Fibroblast of skin of back (primary cell): ENCODE results near the gene ANXA8L1. TPM values are rescaled to one million over a fixed set of nuclear protein-coding genes. Genes with fewer than 3 reads are reported as not detected.
"Not testable (repeated sequence)": the region's sequence is repeated elsewhere in the genome, so short reads cannot be mapped to it uniquely, and the experiment has no call there.

ENCODE experiments used
- DNase-seq: peaks from one replicate; pipeline ENCODE4 v3.0.0-alpha.2; 2013
- polyA plus RNA-seq, 2 experiments: library from polyadenylated mRNA; unstranded; fragments of 120-200 nt; gene quantifications; one replicate each; pipeline ENCODE4 v1.2.1, GENCODE V29; 2013; ENCODE audit not compliant: insufficient read length in 2 of 2

ANXA8L1 gene
- polyA plus RNA-seq (2013, experiment 1 of 2; ENCODE audit: insufficient read length), result not detected
- polyA plus RNA-seq (2013, experiment 2 of 2; ENCODE audit: insufficient read length), result 0.19 TPM

GRCh38 chr10:46375406-46375805 is at the start of gene ANXA8L1:
Gene ANXA8L1, plus strand, starts transcription at chr10:46375776. Its CDS starts 76 bp downstream, at chr10:46375852.
- not testable (repeated sequence) for DNase-seq

GRCh38 chr10:46326066-46326465 is 49.5 kb upstream of the ANXA8L1 start:
- no peak for DNase-seq

- DNase-seq, result no peak
Observed at GRCh38 chr10:46326971-46327370, 48.6 kb upstream of the ANXA8L1 start.

- no peak for DNase-seq
Observed at GRCh38 chr10:46327685-46328084, 47.9 kb upstream of the ANXA8L1 start.

GRCh38 chr10:46328853-46329689 is 46.5 kb upstream of the ANXA8L1 start:
- no peak for DNase-seq

GRCh38 chr10:46329690-46330016 is 45.9 kb upstream of the ANXA8L1 start:
- DNase-seq, result no peak

- no peak for DNase-seq
Observed at GRCh38 chr10:46330894-46331293, 44.7 kb upstream of the ANXA8L1 start.

GRCh38 chr10:46365484-46365883 is 10.1 kb upstream of the ANXA8L1 start:
- peak; percentile 3 for DNase-seq

GRCh38 chr10:46367209-46367608 is 8.4 kb upstream of the ANXA8L1 start:
- DNase-seq, result not testable (repeated sequence)

- DNase-seq, result not testable (repeated sequence)
Observed at GRCh38 chr10:46367666-46368240, 7.8 kb upstream of the ANXA8L1 start.

GRCh38 chr10:46368956-46369355 is 6.6 kb upstream of the ANXA8L1 start:
- DNase-seq, result not testable (repeated sequence)

- not testable (repeated sequence) for DNase-seq
Observed at GRCh38 chr10:46374410-46374809, 1.2 kb upstream of the ANXA8L1 start.

GRCh38 chr10:46377022-46377421 is 1.4 kb downstream of the ANXA8L1 start:
- DNase-seq, result not testable (repeated sequence)

GRCh38 chr10:46377651-46378050 is 2.1 kb downstream of the ANXA8L1 start:
- DNase-seq, result not testable (repeated sequence)

- DNase-seq, result not testable (repeated sequence)
Observed at GRCh38 chr10:46378108-46378507, 2.5 kb downstream of the ANXA8L1 start.

GRCh38 chr10:46379233-46379848 is 3.8 kb downstream of the ANXA8L1 start:
- DNase-seq, result not testable (repeated sequence)

- DNase-seq, result not testable (repeated sequence)
Observed at GRCh38 chr10:46385858-46386257, 10.3 kb downstream of the ANXA8L1 start.

- DNase-seq, result not testable (repeated sequence)
Observed at GRCh38 chr10:46386694-46387093, 11.1 kb downstream of the ANXA8L1 start.

- not testable (repeated sequence) for DNase-seq
Observed at GRCh38 chr10:46387309-46387902, 11.8 kb downstream of the ANXA8L1 start.

GRCh38 chr10:46391422-46391821 is 15.8 kb downstream of the ANXA8L1 start:
- not testable (repeated sequence) for DNase-seq

- peak; percentile 79 for DNase-seq
Observed at GRCh38 chr10:46396441-46397279, 21.1 kb downstream of the ANXA8L1 start.

- DNase-seq, result peak; percentile 11
Observed at GRCh38 chr10:46397767-46398166, 22.2 kb downstream of the ANXA8L1 start.
